Activated naive CD4-positive, alpha-beta T cell treated with anti-CD3 and anti-CD28 coated beads, Interleukin-2, amount 50 U/mL, for 16 hours (primary cell): ENCODE results near the gene ECSCR.
"Not testable (repeated sequence)": the region's sequence is repeated elsewhere in the genome, so short reads cannot be mapped to it uniquely, and the experiment has no call there.

Source experiments
- DNase-seq: peaks from one replicate; pipeline ENCODE4 v3.0.0-alpha.2; 2020

ECSCR gene

GRCh38 chr5:139410121-139410992 lies 52.2 kb downstream of the ECSCR start:
- DNase-seq: no peak

DNA sequence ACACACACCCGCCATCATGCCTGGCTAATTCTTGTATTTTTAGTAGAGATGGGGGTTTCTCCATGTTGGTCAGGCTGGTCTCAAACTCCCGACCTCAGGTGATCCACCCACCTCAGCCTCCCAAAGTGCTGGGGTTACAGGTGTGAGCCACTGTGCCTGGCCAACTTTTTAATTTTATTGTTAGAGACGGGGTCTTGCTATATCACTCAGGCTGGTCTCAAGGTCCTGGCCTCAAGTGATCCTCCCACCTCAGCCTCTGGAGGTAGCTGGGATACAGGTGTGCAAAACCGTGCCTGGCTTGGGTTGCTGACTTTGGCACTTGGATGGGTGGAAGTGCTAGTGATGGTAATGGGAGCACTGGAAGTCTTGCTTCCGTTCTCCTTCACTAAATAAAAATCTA lies 53.4 kb downstream of the ECSCR start:
- DNase-seq: not testable (repeated sequence)

GRCh38 chr5:139408191-139408590 lies 54.4 kb downstream of the ECSCR start:
- no peak for DNase-seq

- DNase-seq: no peak
Measured at GRCh38 chr5:139407517-139407916, 55.0 kb downstream of the ECSCR start.

- no peak for DNase-seq
Measured at GRCh38 chr5:139406963-139407362, 55.6 kb downstream of the ECSCR start.

DNA sequence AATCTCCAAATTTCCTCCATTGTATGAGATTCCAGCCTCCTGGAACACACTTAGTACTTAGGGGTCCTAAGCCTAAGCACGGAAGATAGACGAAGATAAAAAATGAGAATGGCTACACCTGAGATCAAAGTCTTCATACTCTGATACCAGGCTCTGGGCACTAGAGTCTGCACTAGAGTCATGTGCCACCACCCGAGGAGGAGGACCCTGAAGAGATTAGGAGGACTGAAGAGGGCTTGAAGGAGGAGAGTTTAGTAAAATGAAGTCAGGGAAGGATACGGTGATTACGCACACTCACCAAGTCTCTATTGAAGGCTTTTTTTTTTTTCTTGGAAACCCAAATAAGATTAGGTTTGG lies 58.1 kb downstream of the ECSCR start:
- no peak for DNase-seq

DNA sequence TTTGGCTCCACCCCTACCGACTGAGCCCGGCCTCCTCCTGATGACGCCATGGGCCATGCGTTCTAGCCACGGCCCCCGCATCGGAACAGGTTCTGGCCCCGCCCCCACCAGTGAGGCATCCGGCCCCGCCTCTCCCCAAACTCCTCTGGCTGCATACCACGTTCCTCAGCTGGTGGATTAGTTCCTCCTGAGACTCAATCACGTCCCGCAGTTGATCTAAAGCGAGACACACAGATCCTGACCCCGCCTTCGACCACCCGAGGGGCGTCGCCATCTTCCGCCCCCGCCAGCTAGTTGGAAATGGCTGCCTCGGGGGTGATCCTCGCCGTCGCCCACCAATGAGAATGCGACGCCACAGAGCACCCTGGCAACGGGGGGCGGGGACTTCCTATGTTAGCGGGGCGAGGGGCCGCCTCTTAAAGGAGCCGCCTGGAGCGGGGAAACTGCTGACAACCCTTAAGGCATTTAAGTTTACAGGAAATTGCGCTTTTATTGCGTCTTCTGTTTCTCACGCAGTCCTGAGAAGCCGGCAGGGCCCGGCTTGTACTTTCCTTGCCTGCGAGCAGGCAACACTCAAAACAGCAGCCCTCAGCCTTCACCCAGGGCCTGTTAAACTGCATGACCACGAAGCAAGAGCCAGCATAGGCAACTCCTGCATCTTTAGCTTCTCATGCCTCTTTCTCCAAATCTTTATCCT lies 58.6 kb downstream of the ECSCR start, which contains the start of gene SPATA24:
Gene SPATA24, minus strand, starts transcription at position 303 of the 697 bp plus-strand sequence. Its CDS starts 29 bp downstream, at position 274.
- peak; percentile 99 for DNase-seq

DNA sequence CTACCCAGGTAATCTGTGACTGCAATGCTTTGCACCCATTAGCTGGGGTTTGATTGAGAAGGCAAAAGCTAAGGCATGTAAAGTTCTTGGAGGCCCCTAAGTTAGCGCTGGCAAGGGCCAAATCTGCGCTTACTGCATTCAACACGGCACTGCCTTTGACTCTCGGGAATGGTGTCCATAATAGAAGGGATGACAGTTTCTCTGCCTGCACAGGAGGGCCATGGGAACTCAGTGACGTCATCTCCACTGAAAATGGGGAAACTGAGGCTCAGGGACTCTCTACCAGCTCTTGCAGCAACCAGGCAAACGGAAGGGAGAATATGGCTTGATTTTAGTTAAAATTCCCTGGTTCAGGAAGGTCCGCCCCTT lies 59.1 kb downstream of the ECSCR start:
- DNase-seq: no peak

DNA sequence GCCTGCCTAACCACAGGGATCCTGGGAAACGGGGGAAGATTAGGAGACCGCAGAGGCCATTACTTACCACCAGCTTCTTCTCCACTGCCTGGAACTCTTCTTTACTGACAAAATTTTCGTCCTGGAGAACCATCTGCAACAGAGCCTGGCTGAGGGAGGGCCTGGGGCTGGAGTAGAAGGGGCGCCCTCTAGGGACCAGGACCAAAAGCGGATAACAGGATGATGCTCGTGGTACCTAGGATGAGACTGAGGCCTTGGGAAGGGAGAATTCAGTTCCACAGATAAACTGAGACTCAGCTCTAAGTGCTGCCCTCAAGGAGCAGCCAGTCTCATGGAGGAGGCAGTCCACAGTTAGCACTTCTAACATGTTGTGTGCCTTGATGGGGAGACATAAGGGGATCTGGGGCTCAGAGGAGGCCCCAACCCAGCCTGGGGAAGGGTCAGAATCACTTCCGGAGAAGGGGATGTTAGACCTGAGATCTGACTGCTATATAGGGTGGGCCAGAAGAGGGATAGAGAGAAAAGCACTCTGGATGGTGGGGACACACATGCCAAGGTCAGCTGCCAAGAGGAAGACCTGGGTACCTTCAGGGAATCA lies 59.9 kb downstream of the ECSCR start:
- DNase-seq: no peak

- no peak for DNase-seq
Measured at GRCh38 chr5:139401546-139401945, 61.0 kb downstream of the ECSCR start.

- no peak for DNase-seq
Measured at GRCh38 chr5:139399501-139400121, 62.9 kb downstream of the ECSCR start.
